Common myeloid progenitor, CD34-positive (primary cell): Measurements from ENCODE around the gene LRIG2.
A peak's percentile ranks its signal among the peaks of the same experiment; 100 is the strongest.

Source experiments
- CTCF ChIA-PET: fragments of 350-600 bp; sonication (Branson Sonifier 250); formaldehyde crosslinking; loops from one replicate; lab custom pipeline; 2021; ENCODE audit warnings: antibody characterized with exemption; lab: Charles Lee
- POLR2A ChIA-PET: fragments of 350-600 bp; sonication (Branson Sonifier 250); formaldehyde crosslinking; loops from one replicate; lab custom pipeline; 2021; ENCODE audit warnings: antibody characterized with exemption; lab: Charles Lee
- DNase-seq, 3 donors: peaks; one replicate each; pipeline versions ENCODE4 v3.0.0 to v3.0.0-alpha.2; 2013
- H3K27ac ChIP-seq, 2 experiments: 1 replicate in 1 of 2; 2 replicates in 1 of 2; pipeline ENCODE4 v1.7.0; 2013; ENCODE audit warnings: inconsistent platforms in 2 of 2, low read length in 2 of 2, mild to moderate bottlenecking in 2 of 2, low read depth in 1 of 2, moderate library complexity in 1 of 2; ENCODE audit not compliant: severe bottlenecking in 2 of 2, insufficient read depth in 1 of 2, poor library complexity in 1 of 2
- H3K27me3 ChIP-seq, 5 experiments: replicated peaks in 2 of 5; 1 replicate in 3 of 5; 2 replicates in 2 of 5; pipeline versions ENCODE4 v1.6.1 to v1.7.0; 2013; ENCODE audit warnings: low read length in 4 of 5, mild to moderate bottlenecking in 2 of 5, moderate library complexity in 2 of 5, inconsistent platforms in 1 of 5; ENCODE audit not compliant: insufficient read depth in 5 of 5, control insufficient read depth in 4 of 5
- H3K36me3 ChIP-seq, 4 experiments: 1 replicate in 2 of 4; 2 replicates in 2 of 4; pipeline versions ENCODE4 v1.6.1 to v1.7.0; 2013; ENCODE audit warnings: low read length in 3 of 4, control low read depth in 1 of 4, mild to moderate bottlenecking in 1 of 4; ENCODE audit not compliant: control insufficient read depth in 4 of 4, insufficient read depth in 4 of 4
- H3K4me1 ChIP-seq, 4 experiments: 1 replicate in 3 of 4; 2 replicates in 1 of 4; pipeline versions ENCODE4 v1.6.1 to v1.7.1; 2013; ENCODE audit warnings: low read length in 3 of 4, mild to moderate bottlenecking in 3 of 4, control low read depth in 1 of 4, inconsistent platforms in 1 of 4, moderate library complexity in 1 of 4; ENCODE audit not compliant: control insufficient read depth in 4 of 4, insufficient read depth in 4 of 4; ENCODE audit errors: control extremely low read depth in 1 of 4
- H3K4me3 ChIP-seq, 7 experiments: 1 replicate in 4 of 7; 2 replicates in 3 of 7; pipeline versions ENCODE4 v1.5.1 to v1.7.0; 2013; ENCODE audit warnings: mild to moderate bottlenecking in 7 of 7, low read length in 6 of 7, moderate library complexity in 6 of 7, inconsistent platforms in 2 of 7, low read depth in 2 of 7, control low read depth in 1 of 7; ENCODE audit not compliant: insufficient read depth in 4 of 7, control insufficient read depth in 1 of 7; ENCODE audit errors: extremely low read depth in 1 of 7
- H3K9me3 ChIP-seq, 5 experiments: 1 replicate in 4 of 5; 2 replicates in 1 of 5; pipeline versions ENCODE4 v1.6.1 to v1.7.1; 2013; ENCODE audit warnings: low read length in 4 of 5, mild to moderate bottlenecking in 2 of 5, inconsistent platforms in 1 of 5, low read depth in 1 of 5, moderate library complexity in 1 of 5; ENCODE audit not compliant: control insufficient read depth in 4 of 5, insufficient read depth in 2 of 5; ENCODE audit errors: control extremely low read depth in 1 of 5
- WGBS: methylation state at CpG from one replicate; pipeline ENCODE4 v1.1.5; 2013; ENCODE audit not compliant: insufficient coverage; 5-methylcytosine and 5-hydroxymethylcytosine counted together

The LRIG2 gene

DNA sequence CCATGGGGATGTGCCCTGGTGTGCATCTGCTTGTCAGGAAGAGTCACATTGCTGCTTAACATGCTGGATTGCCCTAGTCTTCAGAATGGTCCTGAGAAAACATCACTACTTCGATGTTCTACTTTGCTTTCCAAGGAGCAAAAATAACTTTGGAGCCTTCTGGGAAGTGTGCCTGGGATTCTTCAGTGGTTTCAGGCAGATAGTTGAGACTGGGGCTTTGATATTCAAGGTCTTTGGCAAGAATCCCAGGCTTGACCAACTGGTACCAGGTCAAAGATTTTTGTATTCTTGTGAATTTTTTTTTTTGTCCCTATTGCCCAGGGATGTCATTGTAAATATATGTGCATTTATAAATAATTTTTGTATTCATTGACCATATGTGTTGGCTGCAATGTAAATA is 51.4 kb downstream of the LRIG2 start:
- no peaks in the 10 kb centered on the region for H3K4me1 ChIP-seq
- H3K27me3 ChIP-seq: no peaks in the 10 kb centered on the region
- peaks cover 16 to 63% (median 47%) of the 10 kb centered on the region in 4 experiments for H3K36me3 ChIP-seq
- H3K9me3 ChIP-seq: no peaks in the 10 kb centered on the region
- no peak overlapping the region for H3K4me3 ChIP-seq
- POLR2A ChIA-PET: no interaction called here
- CTCF ChIA-PET: no interaction called here
- no peak for DNase-seq
- H3K27ac ChIP-seq: no peak overlapping the region
- WGBS: 100% methylated on average over 1 of the region's 1 CpG

DNA sequence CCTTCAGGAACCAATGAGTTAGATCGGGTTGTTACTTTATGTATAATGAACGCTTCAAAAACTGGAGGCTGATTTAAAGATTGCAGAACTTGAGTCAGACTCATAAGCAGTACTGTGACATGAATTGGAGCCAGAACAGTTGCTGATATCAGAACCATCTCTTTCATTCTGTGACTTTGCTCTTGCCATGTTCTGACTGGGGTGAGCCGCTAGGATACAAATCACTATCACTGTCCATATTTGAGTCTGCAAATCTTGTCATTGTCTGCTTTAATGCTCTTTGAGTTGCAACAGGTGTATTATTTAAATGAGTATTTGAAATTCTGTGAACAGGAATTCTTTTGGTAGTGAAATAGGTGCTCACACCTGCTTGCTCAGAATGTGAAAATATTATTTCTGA is 52.5 kb downstream of the LRIG2 start:
- CTCF ChIA-PET: no interaction called here
- Histone ChIP-seq H3K4me3 (no peak overlapping the region), H3K9me3 (no peaks in the 10 kb centered on the region), H3K36me3 (peaks cover 16 to 59% (median 40%) of the 10 kb centered on the region in 4 experiments), H3K4me1 (no peaks in the 10 kb centered on the region), H3K27me3 (no peaks in the 10 kb centered on the region), H3K27ac (no peak overlapping the region)
- WGBS: 94% methylated on average over 2 of the region's 3 CpGs
- DNase-seq: no peak
- POLR2A ChIA-PET: no interaction called here

DNA sequence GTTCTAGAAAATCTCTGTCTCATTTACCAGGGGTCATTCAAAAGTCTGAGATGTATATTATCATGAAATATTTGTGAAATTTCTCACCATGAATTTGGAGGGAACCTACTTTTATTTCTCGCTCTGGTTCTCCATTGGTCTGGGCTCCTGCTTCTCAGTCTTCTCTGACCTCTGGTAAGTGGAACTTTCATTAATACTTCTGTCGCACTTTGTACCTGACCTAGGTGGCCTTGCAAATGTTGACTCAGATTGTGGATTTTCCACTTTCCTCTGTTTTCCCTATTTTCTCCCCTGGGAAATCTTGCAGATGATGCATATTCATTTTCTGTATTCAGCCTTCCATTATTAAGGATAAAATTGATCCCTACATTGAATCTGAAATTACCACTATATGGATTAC is 53.2 kb downstream of the LRIG2 start:
- Histone ChIP-seq H3K4me1 (no peaks in the 10 kb centered on the region), H3K27me3 (no peaks in the 10 kb centered on the region), H3K4me3 (peak overlapping the region in 1 of 7 experiments; percentile 14), H3K36me3 (peaks cover 12 to 55% (median 35%) of the 10 kb centered on the region in 4 experiments), H3K27ac (no peak overlapping the region), H3K9me3 (no peaks in the 10 kb centered on the region)
- DNase-seq: no peak
- WGBS: 100% methylated on average over 2 of the region's 2 CpGs
- ChIA-PET POLR2A (no interaction called here), CTCF (no interaction called here)

DNA sequence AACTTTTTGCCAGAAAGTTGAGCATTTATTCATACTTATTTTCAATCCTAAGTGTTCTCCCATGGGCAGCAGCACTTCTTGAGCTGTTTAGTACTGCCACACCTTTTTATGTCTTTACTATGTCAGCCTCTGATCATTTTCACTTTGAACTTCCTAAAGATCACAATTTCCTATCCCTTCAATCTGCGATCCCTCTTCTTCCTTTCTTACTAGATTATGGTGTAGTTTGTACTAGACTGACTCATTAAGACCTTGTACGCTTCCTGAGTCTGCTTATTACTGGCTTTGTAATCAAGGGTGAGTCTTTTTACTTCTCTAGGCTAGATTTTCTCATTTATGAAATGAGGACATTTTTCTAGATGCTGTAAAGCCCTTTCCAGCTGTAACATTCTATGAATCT is 55.1 kb downstream of the LRIG2 start:
- no peaks in the 10 kb centered on the region for H3K4me1 ChIP-seq
- H3K4me3 ChIP-seq: no peak overlapping the region
- H3K36me3 ChIP-seq: peaks cover 6 to 44% (median 25%) of the 10 kb centered on the region in 4 experiments
- no CpG with 5 or more reads among the region's 2 CpGs for WGBS
- no peaks in the 10 kb centered on the region for H3K27me3 ChIP-seq
- no peak overlapping the region for H3K27ac ChIP-seq
- H3K9me3 ChIP-seq: no peaks in the 10 kb centered on the region
- POLR2A ChIA-PET: no interaction called here
- no peak for DNase-seq
- CTCF ChIA-PET: no interaction called here

DNA sequence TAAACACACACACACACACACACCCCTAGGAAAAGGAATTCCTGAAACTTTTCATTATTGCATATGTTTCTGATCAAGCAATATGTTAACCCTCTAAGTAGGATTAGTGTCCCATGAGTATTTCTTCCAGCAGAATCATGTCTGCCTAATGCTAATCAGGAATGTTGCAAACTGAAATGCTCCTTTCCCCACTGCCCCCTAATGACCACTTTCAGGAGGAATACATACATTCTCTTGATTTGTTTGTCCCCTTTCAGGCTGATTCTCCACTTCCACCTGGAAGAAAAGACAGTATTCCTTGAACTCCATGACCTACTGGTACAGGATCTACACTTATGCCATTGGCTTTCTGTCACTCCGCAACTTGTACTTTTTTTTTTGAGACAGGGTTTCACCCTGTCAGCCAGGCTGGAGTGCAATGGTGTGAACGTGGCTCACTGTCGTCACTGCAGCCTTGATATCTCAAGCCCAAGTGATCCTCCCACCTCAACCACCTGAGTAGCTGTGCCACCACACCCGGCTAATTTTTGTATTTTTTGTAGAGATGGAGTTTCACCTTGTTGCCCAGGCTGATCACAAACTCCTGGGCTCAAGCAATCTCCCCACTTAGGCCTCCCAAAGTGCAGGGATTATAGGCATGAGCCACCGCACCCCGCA is 56.7 kb downstream of the LRIG2 start:
- DNase-seq: no peak
- H3K4me3 ChIP-seq: no peak overlapping the region
- H3K27ac ChIP-seq: no peak overlapping the region
- CTCF ChIA-PET: interaction anchor here (1.1 kb wide), 1 partner anchor 18 kb away, joined by 3 read pairs; no protein-coding TSS in a partner anchor
- H3K27me3 ChIP-seq: no peaks in the 10 kb centered on the region
- POLR2A ChIA-PET: no interaction called here
- no peaks in the 10 kb centered on the region for H3K4me1 ChIP-seq
- no peaks in the 10 kb centered on the region for H3K9me3 ChIP-seq
- H3K36me3 ChIP-seq: peaks cover 4 to 35% (median 15%) of the 10 kb centered on the region in 4 experiments
- 100% methylated on average over 1 of the region's 6 CpGs for WGBS

DNA sequence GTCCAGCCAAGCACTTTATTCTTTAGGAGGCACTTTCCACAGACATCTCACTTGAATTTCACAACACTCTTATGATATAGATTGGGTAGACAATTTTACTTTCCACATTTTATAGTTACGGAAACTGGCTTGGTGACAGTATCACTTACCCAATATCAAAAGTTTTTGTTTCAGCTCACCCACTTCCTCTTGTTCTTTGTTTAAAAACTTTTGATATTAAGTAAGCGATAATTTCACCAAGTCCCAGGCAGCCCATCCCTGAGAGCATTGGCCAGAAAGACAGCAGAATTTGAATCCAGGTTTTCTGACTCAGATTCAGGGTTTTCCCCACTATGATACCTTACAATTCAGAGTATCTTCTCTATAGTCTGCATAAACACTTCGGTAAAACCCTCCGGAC is 60.0 kb downstream of the LRIG2 start:
- ChIA-PET CTCF (no interaction called here), POLR2A (no interaction called here)
- Histone ChIP-seq H3K27me3 (no peaks in the 10 kb centered on the region), H3K9me3 (no peaks in the 10 kb centered on the region), H3K27ac (no peak overlapping the region), H3K36me3 (peaks cover 0 to 11% (median 1%) of the 10 kb centered on the region in 4 experiments), H3K4me1 (no peaks in the 10 kb centered on the region), H3K4me3 (no peak overlapping the region)
- DNase-seq: no peak
- WGBS: 83% methylated on average over 1 of the region's 4 CpGs

DNA sequence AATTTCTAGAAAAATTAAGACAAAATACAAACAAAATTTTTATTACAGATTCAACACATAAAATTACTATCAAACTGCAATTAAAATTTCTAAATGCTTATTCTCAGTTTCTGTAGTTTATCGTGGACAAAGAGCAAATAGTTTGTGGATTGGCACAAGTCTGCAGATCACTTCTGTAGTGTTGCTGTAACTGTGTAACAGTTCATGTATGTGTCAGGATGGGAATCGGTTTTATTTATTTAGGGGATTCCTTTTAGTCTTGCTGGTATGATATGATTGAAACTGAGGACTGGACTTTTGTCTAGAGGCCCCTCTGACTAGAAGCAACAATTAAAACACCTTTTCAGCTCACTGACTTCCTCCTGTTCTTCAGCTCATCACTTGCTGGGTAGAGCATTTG is 60.8 kb downstream of the LRIG2 start:
- ChIA-PET POLR2A (interaction anchor here (0.7 kb wide), 1 partner anchor 1213 kb away, joined by 3 read pairs; no protein-coding TSS in a partner anchor), CTCF (no interaction called here)
- no peak overlapping the region for H3K4me3 ChIP-seq
- no peak overlapping the region for H3K27ac ChIP-seq
- H3K27me3 ChIP-seq: no peaks in the 10 kb centered on the region
- H3K9me3 ChIP-seq: no peaks in the 10 kb centered on the region
- 86% methylated on average over 1 of the region's 2 CpGs for WGBS
- H3K4me1 ChIP-seq: no peaks in the 10 kb centered on the region
- DNase-seq: no peak
- H3K36me3 ChIP-seq: peaks cover 0 to 4% (median 1%) of the 10 kb centered on the region in 4 experiments
